ENCODE results near the gene LINGO3. TPM values are rescaled to one million over a fixed set of nuclear protein-coding genes. Genes with fewer than 3 reads are reported as not detected.

Gene LINGO3
- total RNA-seq, 3 donors from 2014 or later (not counting 1 experiment from before 2014, with no cell fraction given) = 0.68 to 1.0 (median 0.84) TPM

DNA sequence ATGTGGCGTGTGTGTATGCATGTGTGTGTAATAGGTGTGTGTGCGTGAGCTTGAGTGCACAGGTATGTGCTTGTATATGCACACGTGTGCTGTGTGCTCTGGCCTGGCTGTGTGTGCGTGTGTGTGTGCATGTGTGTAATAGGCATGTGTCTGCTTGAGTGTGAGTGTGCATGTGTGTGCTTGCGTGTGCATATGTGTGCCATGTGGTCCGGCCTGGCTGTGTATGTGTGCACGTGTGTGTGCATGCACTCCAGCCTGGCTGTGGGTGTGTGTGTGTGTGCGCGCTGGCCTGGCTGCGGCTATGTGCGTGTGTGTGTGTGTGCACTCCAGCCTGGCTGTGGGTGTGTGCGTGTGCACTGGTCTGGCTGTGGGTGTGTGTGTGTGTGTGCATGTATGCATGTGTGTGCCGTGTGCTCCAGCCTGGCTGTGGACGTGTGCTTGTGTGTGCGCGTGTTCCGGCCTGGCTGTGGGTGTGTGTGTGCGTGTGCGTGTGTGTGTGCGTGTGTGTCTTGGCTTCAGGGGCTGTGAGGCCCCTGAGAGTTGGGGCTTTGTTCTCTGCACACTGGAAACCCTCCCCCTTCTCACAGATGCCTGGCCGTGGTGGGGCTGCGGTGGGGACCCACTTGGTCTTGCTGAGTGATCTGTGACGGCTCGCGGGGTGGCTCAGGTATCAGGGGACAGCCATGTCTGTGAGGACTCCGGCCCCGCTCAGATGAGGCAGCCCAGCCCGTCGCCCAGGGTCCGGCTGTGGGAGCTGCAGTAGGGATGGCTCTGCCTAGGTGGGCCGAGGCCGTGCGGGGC lies 28.8 kb upstream of the LINGO3 start:
- H3K36me3 ChIP-seq (ENCODE audit: control insufficient read depth, insufficient read depth, low read length) = peaks cover 14% of the 10 kb centered on the region

DNA sequence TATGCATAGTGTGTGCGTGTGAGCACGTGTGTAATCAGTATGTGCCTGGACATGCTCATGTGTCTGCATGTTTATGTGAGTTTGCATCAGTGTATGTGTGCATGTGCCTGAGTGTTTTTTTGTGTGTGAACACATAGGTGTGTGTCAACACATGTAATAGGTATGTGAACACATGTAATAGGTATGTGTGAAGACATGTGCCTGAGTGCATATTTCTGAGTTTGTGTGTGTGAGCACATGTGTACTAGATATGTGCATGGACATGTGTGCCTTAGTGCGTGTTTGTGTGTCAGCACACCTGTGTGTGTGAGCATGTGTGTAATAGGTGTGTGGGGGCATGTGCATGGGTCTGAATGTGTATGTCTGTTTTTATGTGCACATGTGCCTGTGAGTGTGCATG lies 27.9 kb upstream of the LINGO3 start:
- no peak overlapping the region for H3K4me3 Mint-ChIP-seq
- 99% methylated on average over 3 of the region's 3 CpGs for WGBS (ENCODE audit: insufficient coverage)
- TF ChIP-seq, protein P1, sequence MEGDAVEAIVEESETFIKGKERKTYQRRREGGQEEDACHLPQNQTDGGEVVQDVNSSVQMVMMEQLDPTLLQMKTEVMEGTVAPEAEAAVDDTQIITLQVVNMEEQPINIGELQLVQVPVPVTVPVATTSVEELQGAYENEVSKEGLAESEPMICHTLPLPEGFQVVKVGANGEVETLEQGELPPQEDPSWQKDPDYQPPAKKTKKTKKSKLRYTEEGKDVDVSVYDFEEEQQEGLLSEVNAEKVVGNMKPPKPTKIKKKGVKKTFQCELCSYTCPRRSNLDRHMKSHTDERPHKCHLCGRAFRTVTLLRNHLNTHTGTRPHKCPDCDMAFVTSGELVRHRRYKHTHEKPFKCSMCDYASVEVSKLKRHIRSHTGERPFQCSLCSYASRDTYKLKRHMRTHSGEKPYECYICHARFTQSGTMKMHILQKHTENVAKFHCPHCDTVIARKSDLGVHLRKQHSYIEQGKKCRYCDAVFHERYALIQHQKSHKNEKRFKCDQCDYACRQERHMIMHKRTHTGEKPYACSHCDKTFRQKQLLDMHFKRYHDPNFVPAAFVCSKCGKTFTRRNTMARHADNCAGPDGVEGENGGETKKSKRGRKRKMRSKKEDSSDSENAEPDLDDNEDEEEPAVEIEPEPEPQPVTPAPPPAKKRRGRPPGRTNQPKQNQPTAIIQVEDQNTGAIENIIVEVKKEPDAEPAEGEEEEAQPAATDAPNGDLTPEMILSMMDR (IDR thresholded peaks at IDR 0.05) = no peak
- H3K4me1 Mint-ChIP-seq = peaks cover 0 to 20% of the 10 kb centered on the region in 2 donors
- Histone ChIP-seq H3K9me3 (ENCODE audit: control insufficient read depth, insufficient read depth, low read length) (no peaks in the 10 kb centered on the region), H3K4me3 (ENCODE audit: low read length) (no peak overlapping the region), H3K4me1 (ENCODE audit: control insufficient read depth, insufficient read depth, low read length) (peaks cover 27% of the 10 kb centered on the region), H3K27me3 (ENCODE audit: control insufficient read depth, insufficient read depth, low read length) (no peaks in the 10 kb centered on the region), H3K27ac (ENCODE audit: low read length) (no peak overlapping the region), H3K36me3 (ENCODE audit: control insufficient read depth, insufficient read depth, low read length) (peaks cover 8% of the 10 kb centered on the region)
- H3K27ac Mint-ChIP-seq = peak overlapping the region in 1 of 2 donors; percentile 2
- DNase-seq (no peak), ATAC-seq (peak in 1 of 3 donors; percentile 32)
- intact Hi-C loops (cut with micrococcal nuclease) = no loop called here
- H3K36me3 Mint-ChIP-seq = no peaks in the 10 kb centered on the region
- no peaks in the 10 kb centered on the region for H3K9me3 Mint-ChIP-seq
- H3K27me3 Mint-ChIP-seq (ENCODE audit: low read depth in 2 of 2) = no peaks in the 10 kb centered on the region

More for the DNA sequence above, 28.8 kb upstream of the LINGO3 start:
- Mint-ChIP-seq H3K36me3 (no peaks in the 10 kb centered on the region), H3K27me3 (ENCODE audit: low read depth in 2 of 2) (no peaks in the 10 kb centered on the region), H3K4me1 (peaks cover 0 to 18% of the 10 kb centered on the region in 2 donors), H3K4me3 (no peak overlapping the region), H3K9me3 (no peaks in the 10 kb centered on the region), H3K27ac (peak overlapping the region in 1 of 2 donors; percentile 2)
- intact Hi-C loops (cut with micrococcal nuclease) = no loop called here
- no peaks in the 10 kb centered on the region for H3K9me3 ChIP-seq (ENCODE audit: control insufficient read depth, insufficient read depth, low read length)
- no peak overlapping the region for H3K27ac ChIP-seq (ENCODE audit: low read length)
- no peak overlapping the region for H3K4me3 ChIP-seq (ENCODE audit: low read length)
- peaks cover 24% of the 10 kb centered on the region for H3K4me1 ChIP-seq (ENCODE audit: control insufficient read depth, insufficient read depth, low read length)
- DNase-seq (no peak), ATAC-seq (no peak)
- WGBS (ENCODE audit: insufficient coverage) = 89% methylated on average over 33 of the region's 33 CpGs
- no peaks in the 10 kb centered on the region for H3K27me3 ChIP-seq (ENCODE audit: control insufficient read depth, insufficient read depth, low read length)
- TF ChIP-seq, protein P1 (IDR thresholded peaks at IDR 0.05) = no peak

DNA sequence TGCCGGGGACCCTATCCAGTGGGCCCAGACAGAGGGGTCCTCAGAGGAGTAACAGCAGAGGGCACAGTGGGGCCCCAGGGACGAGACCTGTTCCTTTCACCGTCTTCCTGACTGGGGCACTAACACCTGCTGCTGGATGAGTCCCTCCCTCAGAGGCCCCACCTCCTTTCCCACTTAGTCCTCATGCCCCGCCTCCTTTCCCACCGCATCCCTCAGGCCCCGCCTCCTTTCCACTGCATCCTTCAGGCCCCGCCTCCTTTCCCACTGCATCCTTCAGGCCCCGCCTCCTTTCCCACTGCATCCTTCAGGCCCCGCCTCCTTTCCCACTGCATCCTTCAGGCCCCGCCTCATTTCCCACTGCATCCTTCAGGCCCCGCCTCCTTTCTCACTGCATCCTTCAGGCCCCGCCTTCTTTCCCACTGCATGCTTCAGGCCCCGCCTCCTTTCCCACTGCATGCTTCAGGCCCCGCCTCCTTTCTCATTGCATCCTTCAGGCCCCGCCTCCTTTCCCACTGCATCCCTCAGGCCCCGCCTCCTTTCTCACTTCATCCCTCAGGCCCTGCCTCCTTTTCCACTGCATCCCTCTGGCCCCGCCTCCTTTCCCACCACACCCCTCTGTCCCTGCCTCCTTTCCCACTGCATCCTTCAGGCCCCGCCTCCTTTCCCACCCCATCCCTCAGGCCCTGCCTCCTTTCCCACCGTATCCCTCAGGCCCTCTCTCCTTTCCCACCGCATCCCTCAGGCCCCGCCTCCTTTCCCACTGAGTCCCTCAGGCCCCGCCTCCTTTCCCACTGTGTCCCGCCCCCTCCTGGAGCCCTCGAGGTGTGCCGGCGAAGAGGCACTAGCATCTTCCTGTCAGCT lies 27.3 kb upstream of the LINGO3 start:
- intact Hi-C loops (cut with micrococcal nuclease) = no loop called here
- Mint-ChIP-seq H3K4me1 (peaks cover 0 to 25% of the 10 kb centered on the region in 2 donors), H3K4me3 (no peak overlapping the region), H3K36me3 (no peaks in the 10 kb centered on the region), H3K27ac (peak overlapping the region in 1 of 2 donors; percentile 2), H3K27me3 (ENCODE audit: low read depth in 2 of 2) (no peaks in the 10 kb centered on the region), H3K9me3 (no peaks in the 10 kb centered on the region)
- DNase-seq (peak in 1 of 2 donors; percentile 26), ATAC-seq (peak in 1 of 3 donors; percentile 16)
- no peak overlapping the region for H3K4me3 ChIP-seq (ENCODE audit: low read length)
- no peaks in the 10 kb centered on the region for H3K27me3 ChIP-seq (ENCODE audit: control insufficient read depth, insufficient read depth, low read length)
- 94% methylated on average over 26 of the region's 26 CpGs for WGBS (ENCODE audit: insufficient coverage)
- peaks cover 6% of the 10 kb centered on the region for H3K36me3 ChIP-seq (ENCODE audit: control insufficient read depth, insufficient read depth, low read length)
- H3K9me3 ChIP-seq (ENCODE audit: control insufficient read depth, insufficient read depth, low read length) = no peaks in the 10 kb centered on the region
- peaks cover 27% of the 10 kb centered on the region for H3K4me1 ChIP-seq (ENCODE audit: control insufficient read depth, insufficient read depth, low read length)
- TF ChIP-seq, protein P1 (IDR thresholded peaks at IDR 0.05) = no peak
- no peak overlapping the region for H3K27ac ChIP-seq (ENCODE audit: low read length)

Measured in natural killer cell (primary cell).